Endothelial cell (in vitro differentiated cells): ENCODE data around the gene KLK15. TPM values are rescaled to one million over a fixed set of nuclear protein-coding genes. Genes with fewer than 3 reads are reported as not detected.

Experiments used
- DNase-seq: peaks from one replicate; pipeline ENCODE4 v3.0.0; 2021; ENCODE audit warnings: low spot score
- H3K27ac Mint-ChIP-seq: one replicate; pipeline ENCODE4 v1.8.0; 2021; ENCODE audit warnings: mixed read lengths, inconsistent platforms; ENCODE audit not compliant: unreplicated experiment
- H3K27me3 Mint-ChIP-seq: one replicate; pipeline ENCODE4 v1.8.0; 2021; ENCODE audit warnings: mild to moderate bottlenecking, moderate library complexity, mixed read lengths, inconsistent platforms; ENCODE audit not compliant: unreplicated experiment
- H3K36me3 Mint-ChIP-seq: one replicate; pipeline ENCODE4 v1.8.0; 2021; ENCODE audit warnings: mild to moderate bottlenecking, low read depth, mixed read lengths, inconsistent platforms; ENCODE audit not compliant: unreplicated experiment
- H3K4me1 Mint-ChIP-seq: one replicate; pipeline ENCODE4 v1.8.0; 2021; ENCODE audit warnings: mild to moderate bottlenecking, mixed read lengths, inconsistent platforms; ENCODE audit not compliant: unreplicated experiment
- H3K4me3 Mint-ChIP-seq: one replicate; pipeline ENCODE4 v1.8.0; 2021; ENCODE audit warnings: mild to moderate bottlenecking, mixed read lengths, inconsistent platforms; ENCODE audit not compliant: unreplicated experiment
- H3K9me3 Mint-ChIP-seq: one replicate; pipeline ENCODE4 v1.8.0; 2021; ENCODE audit warnings: mixed read lengths, inconsistent platforms; ENCODE audit not compliant: unreplicated experiment
- total RNA-seq: library from RNA; stranded (reverse); fragmentation: NEBNext Ultra II Directional; extraction: Animal tissue kit (Norgen Biotek cat#: 25700); gene quantifications from one replicate; pipeline ENCODE4 v1.2.1, GENCODE V29; 2021; ENCODE audit not compliant: unreplicated experiment
- TF ChIP-seq, protein P1 (sequence below): fragments of 200-600 bp; sonication (generic); IDR thresholded peaks from one replicate; pipeline ENCODE4 v1.5.0; 2021; ENCODE audit warnings: antibody characterized with exemption; ENCODE audit not compliant: unreplicated experiment

KLK15 gene
- total RNA-seq, 1 donor from 2014 or later, result not detected

DNA sequence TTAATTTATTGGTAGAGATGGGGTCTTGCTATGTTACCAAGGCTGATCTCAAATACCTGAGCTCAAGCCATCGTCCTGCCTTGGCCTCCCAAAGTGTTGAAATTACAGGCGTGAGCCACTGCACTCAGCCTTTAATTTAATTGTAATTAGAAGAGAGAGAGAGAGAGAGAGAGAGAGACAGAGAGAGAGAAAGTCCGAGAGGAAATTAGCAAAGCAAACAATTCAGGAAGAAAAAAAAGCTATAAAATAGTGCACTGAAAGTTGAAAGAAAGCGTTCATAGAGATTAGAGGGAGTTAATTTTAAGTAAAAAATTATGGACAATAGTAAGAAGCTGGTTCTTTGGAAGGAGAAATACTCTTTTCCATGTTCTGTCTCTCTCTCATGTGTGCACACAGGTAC is 56.1 kb downstream of the KLK15 start:
- Mint-ChIP-seq H3K27me3 (peaks cover 8% of the 10 kb centered on the region), H3K9me3 (peaks cover 10% of the 10 kb centered on the region), H3K27ac (no peak overlapping the region), H3K4me1 (no peaks in the 10 kb centered on the region), H3K36me3 (no peaks in the 10 kb centered on the region), H3K4me3 (no peak overlapping the region)
- TF ChIP-seq, protein P1, sequence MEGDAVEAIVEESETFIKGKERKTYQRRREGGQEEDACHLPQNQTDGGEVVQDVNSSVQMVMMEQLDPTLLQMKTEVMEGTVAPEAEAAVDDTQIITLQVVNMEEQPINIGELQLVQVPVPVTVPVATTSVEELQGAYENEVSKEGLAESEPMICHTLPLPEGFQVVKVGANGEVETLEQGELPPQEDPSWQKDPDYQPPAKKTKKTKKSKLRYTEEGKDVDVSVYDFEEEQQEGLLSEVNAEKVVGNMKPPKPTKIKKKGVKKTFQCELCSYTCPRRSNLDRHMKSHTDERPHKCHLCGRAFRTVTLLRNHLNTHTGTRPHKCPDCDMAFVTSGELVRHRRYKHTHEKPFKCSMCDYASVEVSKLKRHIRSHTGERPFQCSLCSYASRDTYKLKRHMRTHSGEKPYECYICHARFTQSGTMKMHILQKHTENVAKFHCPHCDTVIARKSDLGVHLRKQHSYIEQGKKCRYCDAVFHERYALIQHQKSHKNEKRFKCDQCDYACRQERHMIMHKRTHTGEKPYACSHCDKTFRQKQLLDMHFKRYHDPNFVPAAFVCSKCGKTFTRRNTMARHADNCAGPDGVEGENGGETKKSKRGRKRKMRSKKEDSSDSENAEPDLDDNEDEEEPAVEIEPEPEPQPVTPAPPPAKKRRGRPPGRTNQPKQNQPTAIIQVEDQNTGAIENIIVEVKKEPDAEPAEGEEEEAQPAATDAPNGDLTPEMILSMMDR, result no peak
- DNase-seq, result no peak

DNA sequence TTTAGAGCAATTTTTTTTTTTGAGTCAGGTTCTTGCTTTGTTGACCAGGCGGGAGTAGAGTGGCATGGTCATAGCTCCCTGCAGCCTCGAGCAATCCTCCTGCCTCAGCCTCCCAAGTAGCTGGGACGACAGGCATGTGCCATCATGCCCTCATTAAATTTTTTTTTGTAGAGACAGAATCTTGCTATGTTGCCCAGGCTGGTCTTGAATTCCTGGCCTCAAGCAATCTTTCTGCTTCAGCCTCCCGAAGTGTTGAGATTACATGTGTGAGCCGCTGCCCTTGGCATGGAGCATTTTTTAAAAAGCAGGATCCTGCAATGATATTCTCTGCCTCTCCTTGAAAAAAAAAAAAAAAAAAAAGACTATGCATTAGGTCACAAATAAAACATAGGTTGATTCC is 57.2 kb downstream of the KLK15 start:
- peaks cover 10% of the 10 kb centered on the region for H3K9me3 Mint-ChIP-seq
- H3K36me3 Mint-ChIP-seq, result no peaks in the 10 kb centered on the region
- H3K27ac Mint-ChIP-seq, result no peak overlapping the region
- no peak for DNase-seq
- no peaks in the 10 kb centered on the region for H3K4me1 Mint-ChIP-seq
- H3K4me3 Mint-ChIP-seq, result no peak overlapping the region
- H3K27me3 Mint-ChIP-seq, result peaks cover 8% of the 10 kb centered on the region
- TF ChIP-seq, protein P1, result no peak

Other genes with a start within 250 kb of the KLK15 start
- gene SYT3, start 193.7 kb downstream of the KLK15 start, total RNA-seq, result 0.15 TPM
- gene C19orf81, start 184.1 kb downstream of the KLK15 start, total RNA-seq, result not detected
- gene SHANK1, start 113.8 kb downstream of the KLK15 start, total RNA-seq, result 6.5 TPM
- gene CLEC11A, start 110.2 kb downstream of the KLK15 start, total RNA-seq, result 37.3 TPM
- gene GPR32, start 63.1 kb downstream of the KLK15 start, total RNA-seq, result not detected
- not detected for gene ACP4, start 43.2 kb downstream of the KLK15 start, total RNA-seq
- 2.7 TPM for gene KLK1, start 9.8 kb downstream of the KLK15 start, total RNA-seq
- gene KLK3, start 21.3 kb upstream of the KLK15 start, total RNA-seq, result not detected
- not detected for gene KLK2, start 39.9 kb upstream of the KLK15 start, total RNA-seq
- gene KLK4, start 77.8 kb upstream of the KLK15 start, total RNA-seq, result not detected
- not detected for gene KLK5, start 119.5 kb upstream of the KLK15 start, total RNA-seq
- 0.67 TPM for gene KLK6, start 136.0 kb upstream of the KLK15 start, total RNA-seq
- not detected for gene KLK7, start 150.3 kb upstream of the KLK15 start, total RNA-seq
- not detected for gene KLK8, start 168.0 kb upstream of the KLK15 start, total RNA-seq
- gene KLK10, start 186.1 kb upstream of the KLK15 start, total RNA-seq, result 11.1 TPM
- not detected for gene KLK11, start 193.0 kb upstream of the KLK15 start, total RNA-seq
- not detected for gene KLK12, start 201.4 kb upstream of the KLK15 start, total RNA-seq
- 0.67 TPM for gene KLK13, start 231.5 kb upstream of the KLK15 start, total RNA-seq
- not detected for gene KLK14, start 249.3 kb upstream of the KLK15 start, total RNA-seq